ENCODE results near the gene GATAD2B. TPM values are rescaled to one million over a fixed set of nuclear protein-coding genes. Genes with fewer than 3 reads are reported as not detected.

The GATAD2B gene
- polyA plus RNA-seq (ENCODE audit: insufficient read length), result 34.8 TPM
- long read RNA-seq, donor 1, full-length matches to known transcripts, result 1 of 9 reads
- long read RNA-seq, donor 1, partial matches to known transcripts, result 8 of 9 reads
- long read RNA-seq, donor 1, other reads (novel, unspliced or antisense), result 0 of 9 reads
- long read RNA-seq, donor 2, full-length matches to known transcripts, result 2 of 8 reads
- long read RNA-seq, donor 2, partial matches to known transcripts, result 6 of 8 reads
- long read RNA-seq, donor 2, other reads (novel, unspliced or antisense), result 0 of 8 reads
- long read RNA-seq, donor 3, result 0 reads
- long read RNA-seq, donor 4, result 0 reads
- long read RNA-seq, donor 5, result 0 reads
- long read RNA-seq, donor 6, partial matches to known transcripts, result 712 of 762 reads
- long read RNA-seq, donor 6, other reads (novel, unspliced or antisense), result 50 of 762 reads
- long read RNA-seq, donor 7, result 0 reads
- long read RNA-seq, donor 8, result 0 reads

GRCh38 chr1:153922972-153923925 lies at the start of gene GATAD2B:
TSS of gene GATAD2B (minus strand) at chr1:153922972. CDS start at chr1:153828347, 94,625 bp downstream.
- DNase-seq, result peak; percentile 100

GRCh38 chr1:153970346-153970745 lies 47.6 kb upstream of the GATAD2B start:
- DNase-seq, result no peak

GRCh38 chr1:153968972-153969371 lies 46.2 kb upstream of the GATAD2B start:
- DNase-seq, result no peak

GRCh38 chr1:153968408-153968807 lies 45.6 kb upstream of the GATAD2B start:
- no peak for DNase-seq

GRCh38 chr1:153968000-153968363 lies 45.2 kb upstream of the GATAD2B start:
- no peak for DNase-seq

- DNase-seq, result peak; percentile 96
These were observed 44.6 kb upstream of the GATAD2B start, which contains the start of gene CREB3L4 for GRCh38 chr1:153967107-153967999. TSS of gene CREB3L4 (plus strand) at chr1:153967902. CDS start at chr1:153968526, 624 bp downstream.

GRCh38 chr1:153963850-153964331 lies 41.1 kb upstream of the GATAD2B start:
- DNase-seq, result no peak

GRCh38 chr1:153963030-153963849 lies 40.5 kb upstream of the GATAD2B start, which contains the start of gene SLC39A1:
TSS of gene SLC39A1 (minus strand) at chr1:153963537. CDS start at chr1:153962715, 822 bp downstream.
- DNase-seq, result peak; percentile 99

GRCh38 chr1:153962088-153963029 lies 39.6 kb upstream of the GATAD2B start:
- DNase-seq, result no peak

- no peak for DNase-seq
These were observed 38.6 kb upstream of the GATAD2B start for GRCh38 chr1:153961421-153961820.

GRCh38 chr1:153960206-153960605 lies 37.4 kb upstream of the GATAD2B start:
- no peak for DNase-seq

- DNase-seq, result no peak
These were observed 36.7 kb upstream of the GATAD2B start for GRCh38 chr1:153959454-153959853.

- no peak for DNase-seq
These were observed 36.1 kb upstream of the GATAD2B start for GRCh38 chr1:153958961-153959260.

GRCh38 chr1:153958111-153958960 lies 35.6 kb upstream of the GATAD2B start, which contains the start of gene CRTC2:
TSS of gene CRTC2 (minus strand) at chr1:153958612. CDS start at chr1:153958497, 115 bp downstream.
- peak; percentile 99 for DNase-seq

- peak; percentile 22 for DNase-seq
These were observed 35.0 kb upstream of the GATAD2B start for GRCh38 chr1:153957744-153958110.

GRCh38 chr1:153956997-153957715 lies 34.4 kb upstream of the GATAD2B start:
- no peak for DNase-seq

GRCh38 chr1:153954826-153955225 lies 32.1 kb upstream of the GATAD2B start:
- no peak for DNase-seq

Data from left kidney (tissue), 8 donors.